ENCODE results near the gene SLC39A11. TPM values are rescaled to one million over a fixed set of nuclear protein-coding genes. Genes with fewer than 3 reads are reported as not detected.
"Not testable (repeated sequence)": the region's sequence is repeated elsewhere in the genome, so short reads cannot be mapped to it uniquely, and the experiment has no call there.

The SLC39A11 gene
- polyA plus RNA-seq, 1 donor from 2014 or later, result 8.0 TPM

DNA sequence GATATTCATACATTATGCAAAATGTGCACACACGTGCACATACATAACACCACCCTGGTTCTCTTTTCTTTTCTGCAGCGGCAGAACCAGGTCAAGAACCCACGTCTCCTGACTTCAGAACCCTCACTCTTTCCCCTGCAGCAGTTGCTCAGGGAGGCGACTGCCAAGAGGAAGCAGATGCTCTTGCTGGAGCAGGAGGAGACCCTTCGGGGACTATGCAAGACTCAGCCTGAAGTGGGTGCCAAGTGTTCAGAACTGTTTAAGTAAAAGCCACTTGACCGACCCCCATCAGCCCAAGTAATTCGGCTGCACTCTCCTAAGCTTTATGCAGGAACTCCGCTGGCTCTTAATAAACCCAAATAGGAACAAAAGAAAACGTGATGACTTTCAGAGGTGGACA is 193.8 kb downstream of the SLC39A11 start:
- no peaks in the 10 kb centered on the region for H4K20me1 ChIP-seq (ENCODE audit: insufficient read depth)
- no peak overlapping the region for H2AFZ ChIP-seq (ENCODE audit: low read depth, low read length)

GRCh38 chr17:72896288-72896687 is 196.2 kb downstream of the SLC39A11 start:
- not testable (repeated sequence) for H3K36me3 ChIP-seq (ENCODE audit: insufficient read depth, low read length); H3K27me3 ChIP-seq (ENCODE audit: insufficient read depth, low read depth, low read length); H3K79me2 ChIP-seq (replicated peaks; ENCODE audit: insufficient read depth, low read length); H3K9me2 ChIP-seq (ENCODE audit: insufficient read depth, low read length); H3F3A ChIP-seq (ENCODE audit: insufficient read depth, low read length, poor library complexity, severe bottlenecking); H3K9ac ChIP-seq (ENCODE audit: low read length); H3K4me3 ChIP-seq (ENCODE audit: low read length); H3K4me2 ChIP-seq (ENCODE audit: low read length); H2AFZ ChIP-seq (ENCODE audit: low read depth, low read length); H3K27ac ChIP-seq (ENCODE audit: low read length); H3K9me3 ChIP-seq (ENCODE audit: low read length); H4K20me1 ChIP-seq (ENCODE audit: insufficient read depth)

More for the DNA sequence above, 193.8 kb downstream of the SLC39A11 start:
- no peaks in the 10 kb centered on the region for H3K79me2 ChIP-seq (replicated peaks; ENCODE audit: insufficient read depth, low read length)
- no peak overlapping the region for H3K27ac ChIP-seq (ENCODE audit: low read length)
- no peaks in the 10 kb centered on the region for H3K9me2 ChIP-seq (ENCODE audit: insufficient read depth, low read length)
- H3K36me3 ChIP-seq (ENCODE audit: insufficient read depth, low read length), result no peaks in the 10 kb centered on the region
- H3F3A ChIP-seq (ENCODE audit: insufficient read depth, low read length, poor library complexity, severe bottlenecking), result no peaks in the 10 kb centered on the region
- TF ChIP-seq MXI1 (conservative IDR thresholded peaks at IDR 0.05; ENCODE audit: poor library complexity, severe bottlenecking), result no peak
- TF ChIP-seq, protein P1, sequence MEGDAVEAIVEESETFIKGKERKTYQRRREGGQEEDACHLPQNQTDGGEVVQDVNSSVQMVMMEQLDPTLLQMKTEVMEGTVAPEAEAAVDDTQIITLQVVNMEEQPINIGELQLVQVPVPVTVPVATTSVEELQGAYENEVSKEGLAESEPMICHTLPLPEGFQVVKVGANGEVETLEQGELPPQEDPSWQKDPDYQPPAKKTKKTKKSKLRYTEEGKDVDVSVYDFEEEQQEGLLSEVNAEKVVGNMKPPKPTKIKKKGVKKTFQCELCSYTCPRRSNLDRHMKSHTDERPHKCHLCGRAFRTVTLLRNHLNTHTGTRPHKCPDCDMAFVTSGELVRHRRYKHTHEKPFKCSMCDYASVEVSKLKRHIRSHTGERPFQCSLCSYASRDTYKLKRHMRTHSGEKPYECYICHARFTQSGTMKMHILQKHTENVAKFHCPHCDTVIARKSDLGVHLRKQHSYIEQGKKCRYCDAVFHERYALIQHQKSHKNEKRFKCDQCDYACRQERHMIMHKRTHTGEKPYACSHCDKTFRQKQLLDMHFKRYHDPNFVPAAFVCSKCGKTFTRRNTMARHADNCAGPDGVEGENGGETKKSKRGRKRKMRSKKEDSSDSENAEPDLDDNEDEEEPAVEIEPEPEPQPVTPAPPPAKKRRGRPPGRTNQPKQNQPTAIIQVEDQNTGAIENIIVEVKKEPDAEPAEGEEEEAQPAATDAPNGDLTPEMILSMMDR (IDR thresholded peaks at IDR 0.05; ENCODE audit: poor library complexity, severe bottlenecking), result no peak
- TF ChIP-seq REST (IDR thresholded peaks at IDR 0.05; ENCODE audit: borderline replicate concordance), result no peak
- no peak for TF ChIP-seq EP300 (conservative IDR thresholded peaks at IDR 0.05; ENCODE audit: poor library complexity, severe bottlenecking)
- TF ChIP-seq SMC3 (conservative IDR thresholded peaks at IDR 0.05; ENCODE audit: poor library complexity), result no peak
- TF ChIP-seq TAF1 (IDR thresholded peaks at IDR 0.05; ENCODE audit: low read depth), result no peak
- TF ChIP-seq EZH2 (IDR thresholded peaks at IDR 0.05; ENCODE audit: borderline replicate concordance, insufficient read depth, low read length, poor library complexity, severe bottlenecking), result no peak
- no peak for TF ChIP-seq RAD21 (conservative IDR thresholded peaks at IDR 0.05)
- TF ChIP-seq POLR2AphosphoS5 (IDR thresholded peaks at IDR 0.05), result no peak
- no peak overlapping the region for H3K9ac ChIP-seq (ENCODE audit: low read length)
- no peak overlapping the region for H3K4me3 ChIP-seq (ENCODE audit: low read length)
- no peaks in the 10 kb centered on the region for H3K9me3 ChIP-seq (ENCODE audit: low read length)
- no peak overlapping the region for H3K4me2 ChIP-seq (ENCODE audit: low read length)
- no peaks in the 10 kb centered on the region for H3K27me3 ChIP-seq (ENCODE audit: insufficient read depth, low read depth, low read length)

GRCh38 chr17:72891627-72892026 is 200.9 kb downstream of the SLC39A11 start:
- H3K9me3 ChIP-seq (ENCODE audit: low read length), result no peaks in the 10 kb centered on the region
- H3K36me3 ChIP-seq (ENCODE audit: insufficient read depth, low read length), result no peaks in the 10 kb centered on the region
- no peak overlapping the region for H3K4me3 ChIP-seq (ENCODE audit: low read length)

More at GRCh38 chr17:72891627-72892026, 200.9 kb downstream of the SLC39A11 start:
- no peaks in the 10 kb centered on the region for H3K27me3 ChIP-seq (ENCODE audit: insufficient read depth, low read depth, low read length)
- H3K9me2 ChIP-seq (ENCODE audit: insufficient read depth, low read length), result no peaks in the 10 kb centered on the region
- no peaks in the 10 kb centered on the region for H4K20me1 ChIP-seq (ENCODE audit: insufficient read depth)
- H3K4me2 ChIP-seq (ENCODE audit: low read length), result no peak overlapping the region
- no peak overlapping the region for H3K9ac ChIP-seq (ENCODE audit: low read length)
- no peaks in the 10 kb centered on the region for H3K79me2 ChIP-seq (replicated peaks; ENCODE audit: insufficient read depth, low read length)
- TF ChIP-seq MXI1 (conservative IDR thresholded peaks at IDR 0.05; ENCODE audit: poor library complexity, severe bottlenecking) (no peak), REST (IDR thresholded peaks at IDR 0.05; ENCODE audit: borderline replicate concordance) (no peak), EZH2 (IDR thresholded peaks at IDR 0.05; ENCODE audit: borderline replicate concordance, insufficient read depth, low read length, poor library complexity, severe bottlenecking) (no peak), EP300 (conservative IDR thresholded peaks at IDR 0.05; ENCODE audit: poor library complexity, severe bottlenecking) (no peak), POLR2AphosphoS5 (IDR thresholded peaks at IDR 0.05) (no peak), RAD21 (conservative IDR thresholded peaks at IDR 0.05) (no peak), SMC3 (conservative IDR thresholded peaks at IDR 0.05; ENCODE audit: poor library complexity) (no peak), TAF1 (IDR thresholded peaks at IDR 0.05; ENCODE audit: low read depth) (no peak)
- TF ChIP-seq, protein P1 (IDR thresholded peaks at IDR 0.05; ENCODE audit: poor library complexity, severe bottlenecking), result no peak
- H3F3A ChIP-seq (ENCODE audit: insufficient read depth, low read length, poor library complexity, severe bottlenecking), result no peaks in the 10 kb centered on the region
- H2AFZ ChIP-seq (ENCODE audit: low read depth, low read length), result no peak overlapping the region
- no peak overlapping the region for H3K27ac ChIP-seq (ENCODE audit: low read length)
